ENCODE results near the gene INPP4B.

The INPP4B gene

GRCh38 chr4:142373610-142374009 lies 472.5 kb downstream of the INPP4B start:
- no peak overlapping the region for H3K4me3 ChIP-seq (ENCODE audit: low read depth, low read length)
- TF ChIP-seq CTCF (IDR thresholded peaks at IDR 0.05; ENCODE audit: borderline replicate concordance, insufficient read depth, low read depth, low read length): no peak

- TF ChIP-seq CTCF (IDR thresholded peaks at IDR 0.05; ENCODE audit: borderline replicate concordance, insufficient read depth, low read depth, low read length): no peak
Measured at GRCh38 chr4:142372530-142373260, 473.4 kb downstream of the INPP4B start.

GRCh38 chr4:142369141-142369540 lies 477.0 kb downstream of the INPP4B start:
- no peak for TF ChIP-seq CTCF (IDR thresholded peaks at IDR 0.05; ENCODE audit: borderline replicate concordance, insufficient read depth, low read depth, low read length)
- H3K4me3 ChIP-seq (ENCODE audit: low read depth, low read length): no peak overlapping the region

More at GRCh38 chr4:142372530-142373260, 473.4 kb downstream of the INPP4B start:
- no peak overlapping the region for H3K4me3 ChIP-seq (ENCODE audit: low read depth, low read length)

DNA sequence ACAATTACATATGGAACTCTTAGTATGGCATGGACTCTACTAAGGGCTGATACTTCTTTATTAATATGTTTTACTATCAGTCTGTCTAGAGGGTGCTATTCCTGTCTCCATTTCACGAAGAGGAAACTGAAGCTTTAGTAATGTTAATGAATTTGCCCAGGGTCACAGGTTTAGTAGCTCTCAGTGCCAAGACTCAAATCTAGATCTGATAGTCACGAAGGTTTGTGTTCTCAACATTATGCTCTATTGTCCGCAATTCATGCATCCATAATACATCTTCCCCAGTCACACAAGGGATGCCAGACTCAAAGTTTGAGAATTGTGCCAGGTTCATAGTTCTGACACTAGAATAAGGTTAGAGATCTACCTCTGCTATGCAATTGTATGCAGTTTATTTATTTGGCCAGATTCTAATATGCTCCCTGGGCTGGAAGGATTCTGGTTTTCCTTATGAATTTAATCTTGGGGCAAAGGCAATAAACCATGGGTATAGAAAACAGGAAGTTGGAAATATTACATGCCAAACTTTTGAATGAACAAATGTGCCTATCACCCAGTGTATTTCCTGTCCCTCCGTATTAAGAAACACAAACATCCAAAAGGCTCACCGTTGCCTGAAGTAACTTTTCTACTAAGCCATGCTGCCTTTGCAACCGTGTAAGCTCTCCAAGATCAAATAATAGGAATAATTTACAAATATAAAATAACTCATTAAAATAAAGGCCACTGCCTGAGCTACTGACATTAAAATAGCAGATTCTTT lies 478.5 kb downstream of the INPP4B start:
- no peak overlapping the region for H3K4me3 ChIP-seq (ENCODE audit: low read depth, low read length)
- no peak for TF ChIP-seq CTCF (IDR thresholded peaks at IDR 0.05; ENCODE audit: borderline replicate concordance, insufficient read depth, low read depth, low read length)

GRCh38 chr4:142366769-142367181 lies 479.3 kb downstream of the INPP4B start:
- no peak for TF ChIP-seq CTCF (IDR thresholded peaks at IDR 0.05; ENCODE audit: borderline replicate concordance, insufficient read depth, low read depth, low read length)
- no peak overlapping the region for H3K4me3 ChIP-seq (ENCODE audit: low read depth, low read length)

- H3K4me3 ChIP-seq (ENCODE audit: low read depth, low read length): no peak overlapping the region
- no peak for TF ChIP-seq CTCF (IDR thresholded peaks at IDR 0.05; ENCODE audit: borderline replicate concordance, insufficient read depth, low read depth, low read length)
Measured at GRCh38 chr4:142365391-142365790, 480.7 kb downstream of the INPP4B start.

GRCh38 chr4:142363686-142364085 lies 482.4 kb downstream of the INPP4B start:
- no peak for TF ChIP-seq CTCF (IDR thresholded peaks at IDR 0.05; ENCODE audit: borderline replicate concordance, insufficient read depth, low read depth, low read length)
- H3K4me3 ChIP-seq (ENCODE audit: low read depth, low read length): no peak overlapping the region

Measured in GM12875 (cell line).